HepG2 (cell line): Measurements from ENCODE around the gene PEPD. TPM values are rescaled to one million over a fixed set of nuclear protein-coding genes. Genes with fewer than 3 reads are reported as not detected.

Experiments
- ATAC-seq: fragments of 200-7000 bp; cut with Tn5 transposase; 3 replicates; pipeline ENCODE4 v1.9.1; 2020; ENCODE audit warnings: mild to moderate bottlenecking, moderate library complexity
- BruUV-seq: library from RNA; stranded (reverse); fragments of 400-500 nt; replicated peaks from 2 replicates; lab custom pipeline; 2021; lab: Mats Ljungman, UMichigan
- CTCF ChIA-PET: fragments of 300-600 bp; formaldehyde crosslinking; extraction: SDS; loops from one replicate; lab custom pipeline; 2021; ENCODE audit warnings: low total read pairs, inconsistent platforms, low intra/inter-chr PET ratio; lab: Yijun Ruan, JAX
- POLR2A ChIA-PET: fragments of 350-600 bp; sonication (Branson Sonifier 250); formaldehyde crosslinking; loops from one replicate; lab custom pipeline; 2020; ENCODE audit warnings: antibody characterized with exemption, inconsistent platforms; lab: Yijun Ruan, JAX
- DNase-seq: peaks from one replicate; pipeline ENCODE4 v3.0.0-alpha.2; 2015; ENCODE audit warnings: low spot score
- FAIRE-seq: peaks from 3 replicates; lab custom pipeline; 2011; peaks lifted over from hg19 to GRCh38; lab: Jason Lieb, UNC
- H2AFZ ChIP-seq: one replicate; pipeline ENCODE4 v1.6.1; 2011; ENCODE audit warnings: low read length, inconsistent platforms
- H3K27ac ChIP-seq: fragments of 300-600 bp; 3 replicates; pipeline ENCODE4 v1.8.0; 2011; ENCODE audit warnings: mixed run types, mild to moderate bottlenecking, mixed read lengths, low read length, inconsistent platforms; ENCODE audit not compliant: insufficient read depth; ENCODE audit errors: extremely low read length
- H3K27me3 ChIP-seq, 2 experiments: fragments of 200-600 bp in 1 of 2; 2 replicates in 1 of 2; 3 replicates in 1 of 2; pipeline versions ENCODE4 v1.6.0 to v1.8.0; 2011; ENCODE audit warnings: low read length in 2 of 2, mild to moderate bottlenecking in 2 of 2, moderate library complexity in 2 of 2, inconsistent platforms in 1 of 2; ENCODE audit not compliant: insufficient read depth in 2 of 2, control insufficient read depth in 1 of 2
- H3K36me3 ChIP-seq, 2 experiments: fragments of 200-600 bp in 1 of 2; replicated peaks in 1 of 2; 2 replicates in 1 of 2; 3 replicates in 1 of 2; pipeline versions ENCODE4 v1.5.1 to v1.8.0; 2011; ENCODE audit warnings: low read length in 2 of 2, inconsistent platforms in 1 of 2; ENCODE audit not compliant: insufficient read depth in 2 of 2, control insufficient read depth in 1 of 2
- H3K4me1 ChIP-seq: 2 replicates; pipeline ENCODE4 v1.5.1; 2012; ENCODE audit warnings: low read length, inconsistent platforms; ENCODE audit not compliant: insufficient read depth
- H3K4me2 ChIP-seq: 2 replicates; pipeline ENCODE4 v1.6.0; 2011; ENCODE audit warnings: low read depth, low read length, inconsistent platforms
- H3K4me3 ChIP-seq, 3 experiments: fragments of 200-600 bp in 1 of 3; sonication (generic), shearing (Covaris generic) in 1 of 3; replicated peaks in 1 of 3; 2 replicates each; pipeline ENCODE4 v1.5.1; 2011 to 2016; ENCODE audit warnings: low read length in 3 of 3, inconsistent platforms in 2 of 3, low read depth in 2 of 3, mild to moderate bottlenecking in 2 of 3, control low read depth in 1 of 3, mixed read lengths in 1 of 3; ENCODE audit not compliant: insufficient read depth in 1 of 3
- H3K79me2 ChIP-seq: one replicate; pipeline ENCODE4 v1.6.1; 2011; ENCODE audit warnings: low read length, inconsistent platforms; ENCODE audit not compliant: insufficient read depth
- H3K9ac ChIP-seq: 2 replicates; pipeline ENCODE4 v1.6.0; 2011; ENCODE audit warnings: mild to moderate bottlenecking, low read depth, low read length, inconsistent platforms; ENCODE audit not compliant: insufficient read depth
- H3K9me3 ChIP-seq: 2 replicates; pipeline ENCODE4 v1.5.1; 2012; ENCODE audit warnings: mild to moderate bottlenecking, low read length
- H4K20me1 ChIP-seq: 2 replicates; pipeline ENCODE4 v1.6.0; 2011; ENCODE audit warnings: inconsistent platforms, mild to moderate bottlenecking, low read length, moderate library complexity; ENCODE audit not compliant: insufficient read depth
- BRCA1 ChIP-seq: sonication (generic); formaldehyde crosslinking; IDR thresholded peaks from 2 replicates; pipeline ENCODE4 v1.4.0; 2020; ENCODE audit warnings: missing genetic modification reagents
- EEA1 ChIP-seq: sonication (generic); formaldehyde crosslinking; IDR thresholded peaks from 2 replicates; pipeline ENCODE4 v1.5.1; 2020; ENCODE audit warnings: mild to moderate bottlenecking, missing genetic modification reagents, borderline replicate concordance
- JUND ChIP-seq: sonication (generic); formaldehyde crosslinking; IDR thresholded peaks from 2 replicates; pipeline ENCODE4 v1.8.0; 2022; ENCODE audit warnings: mild to moderate bottlenecking, missing genetic modification reagents
- KDM1A ChIP-seq: IDR thresholded peaks from 2 replicates; pipeline ENCODE4 v1.6.1; 2016; ENCODE audit warnings: missing compliant biosample characterization
- NR1H2 ChIP-seq: sonication (generic); formaldehyde crosslinking; IDR thresholded peaks from 2 replicates; pipeline ENCODE4 v1.8.1; 2022; ENCODE audit warnings: low read depth, missing genetic modification reagents, borderline replicate concordance
- ZBTB3 ChIP-seq: sonication (generic); formaldehyde crosslinking; IDR thresholded peaks from 2 replicates; pipeline ENCODE4 v1.4.0; 2020; ENCODE audit warnings: low read depth, mild to moderate bottlenecking, moderate library complexity, missing genetic modification reagents, borderline replicate concordance
- ZBTB42 ChIP-seq: sonication (generic); formaldehyde crosslinking; IDR thresholded peaks from 2 replicates; pipeline ENCODE4 v1.5.0; 2020; ENCODE audit warnings: mild to moderate bottlenecking, missing genetic modification reagents
- ZNF232 ChIP-seq: sonication (generic); formaldehyde crosslinking; IDR thresholded peaks from 2 replicates; pipeline ENCODE4 v1.4.0; 2020; ENCODE audit warnings: missing genetic modification reagents, borderline replicate concordance
- ZNF569 ChIP-seq: sonication (generic); formaldehyde crosslinking; IDR thresholded peaks from 2 replicates; pipeline ENCODE4 v1.5.0; 2020; ENCODE audit warnings: mild to moderate bottlenecking, missing genetic modification reagents, moderate library complexity, borderline replicate concordance
- WGBS: methylation state at CpG from one replicate; pipeline ENCODE4 v1.1.6; 2017; ENCODE audit warnings: low lambda C conversion rate; 5-methylcytosine and 5-hydroxymethylcytosine counted together
- in situ Hi-C: cut with HindIII; loops from 2 replicates; pipeline ENCODE4 v1.10.0; 2017; ENCODE audit warnings: low pct_unique_long_range_greater_than_20kb; ENCODE audit not compliant: extremely low pct_ligation_motif_present
- intact Hi-C: fragments of 100-400 bp; cut with micrococcal nuclease; formaldehyde crosslinking; loops from one replicate; pipeline ENCODE4 v1.10.0; 2022; ENCODE audit not compliant: unreplicated experiment
- polyA plus RNA-seq, 8 experiments: library from polyadenylated mRNA; depleted of rRNA in 3 of 8; stranded (reverse) in 7 of 8; unstranded in 1 of 8; fragments of >200 nt; fragmentation: Illumina TruSeq in 4 of 8; extraction: Trizol in 4 of 8; gene quantifications; 2 replicates each; pipeline versions ENCODE4 v1.2.1 to v1.2.3, GENCODE V29; 2011 to 2016; ENCODE audit warnings: low read depth in 4 of 8, missing spikeins in 1 of 8, mixed read lengths in 1 of 8; ENCODE audit not compliant: insufficient read depth in 1 of 8
- total RNA-seq, 5 experiments: library from RNA; depleted of rRNA; stranded (reverse); fragments of >200 nt; fragmentation: Illumina TruSeq; extraction: Trizol; gene quantifications; 2 replicates each; pipeline ENCODE4 v1.2.3, GENCODE V29; 2016; ENCODE audit warnings: low read depth in 1 of 5
- TF ChIP-seq, protein P1 (sequence below): sonication (generic); formaldehyde crosslinking; IDR thresholded peaks from 2 replicates; pipeline ENCODE4 v1.5.0; 2020; ENCODE audit warnings: mild to moderate bottlenecking, missing genetic modification reagents, moderate library complexity

Gene PEPD
- total and polyA plus RNA-seq, 2 of the 13 experiments (the other 11 are each of a cell fraction or from before 2014, with no cell fraction given), result 60.7 to 75.1 TPM

DNA sequence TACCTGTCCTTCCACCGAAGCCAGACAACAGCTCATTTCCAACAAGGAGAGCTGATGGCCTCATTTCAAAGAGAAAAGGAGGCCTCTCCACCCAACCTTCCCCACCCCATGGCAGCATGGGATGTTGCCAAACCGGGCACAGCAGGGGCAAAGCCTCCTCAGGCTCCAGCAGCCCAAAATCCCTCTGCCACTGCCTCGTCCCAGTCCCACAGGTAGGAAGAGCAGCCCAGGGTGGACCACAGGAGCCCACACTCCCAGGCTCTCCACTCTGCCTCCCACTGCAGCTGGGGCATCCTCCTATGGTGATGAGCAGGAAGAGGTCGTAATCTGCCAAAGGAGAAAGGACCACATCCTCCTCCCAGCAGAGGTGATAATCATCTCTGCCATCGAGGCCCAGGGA lies 50.9 kb downstream of the PEPD start:
- ATAC-seq (no peak), FAIRE-seq (no peak), DNase-seq (no peak)
- Histone ChIP-seq H3K9me3 (no peaks in the 10 kb centered on the region), H3K4me1 (no peaks in the 10 kb centered on the region), H2AFZ (no peak overlapping the region), H3K4me3 (no peak overlapping the region), H3K9ac (no peak overlapping the region), H3K4me2 (no peak overlapping the region), H3K36me3 (peaks cover 0 to 7% of the 10 kb centered on the region in 2 experiments; a peak in 3 of 5 replicates), H3K79me2 (no peaks in the 10 kb centered on the region), H3K27me3 (no peaks in the 10 kb centered on the region), H3K27ac (no peak overlapping the region), H4K20me1 (no peaks in the 10 kb centered on the region)
- BruUV-seq, result no TSS peak
- intact Hi-C loops, result no loop called here
- 97% methylated on average over 5 of the region's 5 CpGs for WGBS
- no peak for TF ChIP-seq NR1H2 (CRISPR knock-in tag)
- no peak for TF ChIP-seq BRCA1
- no peak for TF ChIP-seq EEA1
- no peak for TF ChIP-seq KDM1A
- TF ChIP-seq, protein P1, sequence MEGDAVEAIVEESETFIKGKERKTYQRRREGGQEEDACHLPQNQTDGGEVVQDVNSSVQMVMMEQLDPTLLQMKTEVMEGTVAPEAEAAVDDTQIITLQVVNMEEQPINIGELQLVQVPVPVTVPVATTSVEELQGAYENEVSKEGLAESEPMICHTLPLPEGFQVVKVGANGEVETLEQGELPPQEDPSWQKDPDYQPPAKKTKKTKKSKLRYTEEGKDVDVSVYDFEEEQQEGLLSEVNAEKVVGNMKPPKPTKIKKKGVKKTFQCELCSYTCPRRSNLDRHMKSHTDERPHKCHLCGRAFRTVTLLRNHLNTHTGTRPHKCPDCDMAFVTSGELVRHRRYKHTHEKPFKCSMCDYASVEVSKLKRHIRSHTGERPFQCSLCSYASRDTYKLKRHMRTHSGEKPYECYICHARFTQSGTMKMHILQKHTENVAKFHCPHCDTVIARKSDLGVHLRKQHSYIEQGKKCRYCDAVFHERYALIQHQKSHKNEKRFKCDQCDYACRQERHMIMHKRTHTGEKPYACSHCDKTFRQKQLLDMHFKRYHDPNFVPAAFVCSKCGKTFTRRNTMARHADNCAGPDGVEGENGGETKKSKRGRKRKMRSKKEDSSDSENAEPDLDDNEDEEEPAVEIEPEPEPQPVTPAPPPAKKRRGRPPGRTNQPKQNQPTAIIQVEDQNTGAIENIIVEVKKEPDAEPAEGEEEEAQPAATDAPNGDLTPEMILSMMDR (CRISPR knock-in tag), result no peak
- TF ChIP-seq ZNF569 (CRISPR knock-in tag), result no peak
- TF ChIP-seq ZBTB42 (CRISPR knock-in tag), result no peak
- no peak for TF ChIP-seq ZNF232 (CRISPR knock-in tag)
- TF ChIP-seq JUND, result no peak
- TF ChIP-seq ZBTB3 (CRISPR knock-in tag), result no peak
- POLR2A ChIA-PET, result no interaction called here
- in situ Hi-C loops, result no loop called here
- CTCF ChIA-PET, result no interaction called here
